Measurements from ENCODE around the gene F5.
"Not testable (repeated sequence)": the region's sequence is repeated elsewhere in the genome, so short reads cannot be mapped to it uniquely, and the experiment has no call there.

Gene F5

DNA sequence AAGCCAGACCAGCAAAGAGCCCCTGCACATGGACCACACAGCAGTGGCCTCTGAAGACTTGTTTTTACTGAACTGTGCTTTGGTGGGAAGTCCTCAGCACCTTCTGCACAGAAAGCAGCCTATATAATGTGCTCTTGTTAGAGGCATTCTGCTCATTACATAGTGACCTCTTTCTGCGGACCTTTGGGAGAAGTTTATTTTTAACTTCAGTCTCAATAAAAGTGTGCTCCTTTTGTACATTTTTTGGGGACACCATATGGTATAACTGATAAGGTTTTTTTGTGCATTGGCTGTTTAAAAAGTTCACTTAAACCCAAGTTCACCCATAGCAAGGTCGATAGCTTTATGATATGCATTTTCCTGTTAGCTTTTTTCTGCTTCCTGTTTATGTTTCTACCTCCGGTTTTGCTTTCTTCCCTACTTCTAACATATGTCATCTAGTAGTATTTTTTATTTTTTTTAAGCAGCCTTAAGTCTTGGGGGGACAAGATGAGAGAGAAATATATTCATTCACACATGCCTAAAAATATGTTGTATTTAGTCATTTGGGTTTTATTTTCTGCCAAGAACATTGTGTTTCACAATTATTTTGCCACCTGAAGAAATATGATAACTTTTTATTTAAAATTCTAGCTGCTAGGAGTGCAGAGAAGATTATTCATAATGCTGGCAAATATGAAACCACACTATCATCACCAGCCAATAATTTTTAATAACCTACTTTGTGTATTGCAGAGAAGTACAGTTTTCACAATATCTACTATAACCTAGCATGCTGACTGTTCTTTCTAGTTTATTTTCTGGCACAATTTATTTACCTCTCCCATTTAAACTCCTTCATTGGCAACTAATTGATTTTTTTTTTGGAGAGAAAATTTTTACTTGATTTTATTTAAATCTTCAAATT, 77.6 kb downstream of the F5 start:
- no peak for DNase-seq

DNA sequence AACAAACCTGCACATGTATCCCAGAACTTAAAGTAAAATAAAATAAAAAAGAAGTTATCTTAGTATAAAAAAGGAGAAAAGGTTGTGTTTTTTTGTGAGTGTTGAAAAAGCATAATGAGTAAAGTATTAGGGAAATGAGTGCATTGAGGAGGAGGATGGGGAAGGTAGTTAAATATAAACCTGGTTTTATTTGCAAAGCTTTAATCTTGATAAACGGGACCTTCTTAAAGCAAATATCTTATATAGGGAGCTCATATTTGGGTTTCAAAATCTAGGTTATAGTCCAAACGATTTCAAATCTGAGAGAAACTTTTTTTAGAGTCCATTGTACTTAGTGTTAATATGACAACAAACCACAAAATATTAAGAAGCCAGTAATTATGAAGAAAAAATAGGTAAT, 78.9 kb downstream of the F5 start:
- no peak for DNase-seq

DNA sequence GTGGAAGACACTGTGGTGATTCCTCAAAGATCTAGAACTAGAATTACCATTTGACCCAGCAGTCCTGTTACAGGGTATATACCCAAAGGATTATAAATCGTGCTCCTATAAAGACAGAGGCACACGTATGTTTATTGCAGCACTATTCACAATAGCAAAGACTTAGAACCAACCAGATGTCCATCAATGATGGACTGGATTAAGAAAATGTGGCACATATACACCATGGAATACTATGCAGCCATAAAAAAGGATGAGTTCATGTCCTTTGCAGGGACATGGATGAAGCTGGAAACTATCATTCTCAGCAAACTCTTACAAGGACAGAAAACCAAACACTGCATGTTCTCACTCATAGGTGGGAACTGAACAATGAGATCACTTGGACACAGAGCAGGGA, 82.7 kb downstream of the F5 start:
- DNase-seq = not testable (repeated sequence)

DNA sequence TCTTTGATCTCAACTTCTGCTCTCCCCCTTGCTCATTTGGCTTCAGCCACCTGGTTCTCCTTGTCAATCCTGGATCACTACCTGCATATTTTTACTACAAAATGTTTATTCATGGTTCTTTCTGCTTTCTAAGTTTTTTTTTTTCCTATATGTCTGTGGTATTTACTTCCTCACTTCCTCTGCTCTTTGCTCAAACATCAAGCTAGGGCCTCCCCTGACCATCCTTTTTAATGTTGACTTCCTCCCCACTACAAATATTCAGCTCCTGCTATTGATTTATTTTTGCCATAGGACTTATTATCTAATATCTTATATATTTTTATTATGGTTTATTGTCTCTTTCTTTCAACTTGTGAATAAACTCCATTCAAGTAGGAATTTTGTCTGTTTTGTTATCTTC, 86.5 kb downstream of the F5 start:
- no peak for DNase-seq

DNA sequence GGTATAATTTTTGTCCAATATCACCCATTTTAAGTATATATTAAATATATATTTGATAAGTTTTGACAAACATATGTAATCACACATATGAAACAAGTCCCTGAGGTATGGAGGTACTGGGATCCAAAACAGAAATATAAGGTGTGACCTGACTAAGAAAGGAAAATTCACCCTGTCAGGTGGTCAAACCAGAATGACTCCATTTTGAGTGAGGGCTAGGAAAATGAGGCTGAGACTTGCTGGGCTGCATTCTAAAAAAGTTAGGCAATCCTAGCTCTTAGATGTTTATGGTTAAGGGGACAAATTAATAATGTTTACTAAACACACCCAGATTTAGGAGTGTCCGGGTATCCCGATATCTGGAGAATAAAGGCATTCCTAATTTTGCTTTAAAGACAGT, 89.0 kb downstream of the F5 start:
- DNase-seq = no peak

DNA sequence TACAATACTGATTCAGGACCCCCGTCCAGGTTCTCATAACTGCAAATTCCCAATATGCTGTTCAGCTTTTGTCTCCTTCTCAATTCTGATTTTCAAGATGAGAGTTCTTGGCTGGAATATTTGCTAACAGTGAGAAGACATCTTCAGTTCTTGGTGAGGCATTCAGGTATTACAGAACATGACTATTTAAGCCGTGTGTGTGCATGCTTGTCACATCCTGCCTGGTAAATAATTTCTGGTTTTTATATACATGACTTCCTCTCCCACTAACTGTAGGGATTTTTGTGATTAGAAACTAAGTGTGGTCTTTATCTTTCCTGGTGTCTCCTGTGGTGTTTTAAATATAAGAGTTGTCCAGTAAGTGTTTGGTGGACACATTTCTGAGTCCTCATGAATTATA, 90.4 kb downstream of the F5 start:
- no peak for DNase-seq

DNA sequence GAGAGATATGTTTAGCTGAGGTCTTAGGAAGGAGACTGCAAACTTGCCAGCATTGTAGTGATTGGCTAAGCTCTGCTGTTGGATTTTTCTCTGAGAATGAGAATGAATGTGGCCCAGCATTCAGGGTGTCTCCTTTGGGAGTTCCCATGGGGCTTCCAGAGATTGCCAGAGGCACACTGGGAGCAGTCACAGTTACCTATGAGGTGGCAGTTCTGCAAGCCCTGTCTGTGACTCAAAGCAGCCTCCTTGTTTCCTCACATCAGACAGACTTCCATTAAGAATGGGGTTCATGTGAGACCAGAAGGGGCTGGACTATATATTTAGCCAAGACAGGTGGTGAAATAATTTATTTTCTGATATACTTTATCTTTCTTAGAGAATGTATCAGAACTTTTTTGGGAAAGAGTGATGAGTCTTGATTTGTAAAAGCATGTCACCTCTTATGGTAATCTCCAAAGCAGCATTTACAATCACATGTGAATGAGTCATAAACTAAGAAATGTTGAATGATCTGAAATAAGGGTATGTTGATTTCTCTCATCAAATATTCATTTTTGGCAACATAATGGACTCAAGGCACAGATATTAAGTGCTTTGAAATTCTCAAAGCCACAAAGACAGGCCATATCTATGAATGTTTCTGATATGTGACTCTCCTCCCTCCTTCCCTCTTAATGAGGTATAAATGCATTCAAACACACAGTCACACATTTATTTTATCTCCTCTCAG, 91.1 kb downstream of the F5 start:
- DNase-seq = no peak

DNA sequence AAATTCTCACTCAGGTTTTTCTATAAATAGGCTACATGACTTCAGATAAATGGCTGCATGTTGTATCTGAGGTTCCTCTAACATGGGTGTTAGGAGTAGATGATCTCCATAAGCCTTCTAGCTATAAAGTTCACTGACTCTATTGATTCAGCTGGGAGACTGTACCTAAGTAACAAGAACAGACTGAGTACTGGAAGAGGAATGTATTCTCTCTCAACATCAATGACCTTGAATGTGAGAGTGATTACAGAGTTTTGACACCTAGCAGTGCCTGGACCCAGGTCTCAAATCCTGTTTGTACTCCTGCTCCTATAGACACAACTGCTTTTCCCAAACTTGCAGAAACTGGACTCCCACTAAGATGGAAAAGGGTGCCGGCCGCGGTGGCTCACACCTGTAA, 91.9 kb downstream of the F5 start:
- no peak for DNase-seq

DNA sequence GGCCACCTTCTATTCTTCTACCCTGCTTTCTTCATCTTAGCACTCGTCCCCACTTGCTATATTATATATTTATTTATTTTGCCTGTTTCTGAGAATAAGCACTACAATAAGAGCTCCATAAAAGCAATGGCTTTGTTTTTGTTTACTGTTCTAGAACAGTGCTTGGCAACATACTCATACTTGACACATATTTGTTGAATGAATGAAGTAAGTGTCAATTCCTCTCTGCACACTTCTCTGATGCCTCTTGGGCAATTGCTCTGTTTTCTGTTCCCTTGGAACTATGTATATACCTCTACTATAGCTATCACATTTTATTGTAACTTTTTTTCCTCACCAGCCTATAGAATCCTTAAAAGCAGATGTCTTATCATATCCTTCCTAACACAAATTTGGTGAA, 93.0 kb downstream of the F5 start:
- DNase-seq = no peak

DNA sequence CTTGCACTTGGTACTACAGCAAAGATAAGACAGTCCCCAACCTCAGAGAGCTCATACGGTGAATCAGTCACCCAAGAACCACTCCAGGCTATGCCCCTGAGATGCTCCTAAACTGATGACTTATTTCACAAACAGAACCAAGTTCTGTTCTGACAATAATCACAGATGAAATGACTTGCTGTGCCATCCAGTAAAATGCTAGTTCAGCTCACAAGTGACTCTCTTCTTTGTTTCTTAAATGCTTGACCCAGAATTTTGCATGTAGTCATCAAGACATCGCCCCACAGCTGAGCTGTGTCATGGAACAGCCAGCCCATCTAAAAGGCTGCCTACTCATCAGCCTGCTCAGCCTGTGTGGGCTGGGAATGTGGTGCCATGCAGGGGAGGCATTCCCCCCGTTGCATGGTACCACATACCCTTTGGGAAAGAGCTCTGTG, 94.4 kb downstream of the F5 start:
- DNase-seq = no peak

DNA sequence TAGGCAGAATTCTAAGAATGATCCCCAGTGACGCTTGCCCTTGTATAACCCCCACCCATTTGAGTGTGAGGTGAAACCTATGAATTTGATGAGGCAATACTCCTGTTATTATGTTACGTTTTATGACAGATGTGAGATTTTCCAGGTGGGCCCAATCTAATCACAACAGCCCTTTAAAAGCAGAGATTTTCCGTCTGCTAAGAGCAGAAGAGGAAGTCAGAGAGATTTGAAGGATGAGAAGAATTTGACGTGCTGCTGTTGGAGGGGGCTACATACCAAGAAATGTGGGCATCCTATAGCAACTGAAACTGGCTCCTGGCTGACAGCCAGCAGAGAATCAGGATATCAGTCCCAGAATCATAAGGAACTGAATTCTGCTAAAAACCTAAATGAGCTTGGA, 98.1 kb downstream of the F5 start:
- DNase-seq = no peak

DNA sequence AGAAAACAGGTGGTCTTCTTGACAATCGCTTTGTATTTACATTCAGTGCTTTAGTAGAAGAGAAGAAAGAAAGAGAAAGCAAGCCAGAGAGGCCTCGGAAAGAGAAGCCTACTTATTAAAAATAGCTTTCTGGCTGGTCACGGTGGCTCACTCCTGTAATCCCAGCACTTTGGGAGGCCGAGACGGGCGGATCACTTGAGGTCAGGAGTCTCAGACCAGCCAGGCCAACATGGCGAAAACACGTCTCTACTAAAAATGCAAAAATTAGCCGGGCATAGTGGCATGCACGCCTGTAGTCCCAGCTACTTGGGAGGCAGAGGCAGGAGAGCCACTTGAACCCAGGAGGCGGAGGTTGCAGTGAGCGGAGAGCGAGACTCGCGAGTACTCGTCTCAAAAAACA, 98.7 kb downstream of the F5 start:
- no peak for DNase-seq

DNA sequence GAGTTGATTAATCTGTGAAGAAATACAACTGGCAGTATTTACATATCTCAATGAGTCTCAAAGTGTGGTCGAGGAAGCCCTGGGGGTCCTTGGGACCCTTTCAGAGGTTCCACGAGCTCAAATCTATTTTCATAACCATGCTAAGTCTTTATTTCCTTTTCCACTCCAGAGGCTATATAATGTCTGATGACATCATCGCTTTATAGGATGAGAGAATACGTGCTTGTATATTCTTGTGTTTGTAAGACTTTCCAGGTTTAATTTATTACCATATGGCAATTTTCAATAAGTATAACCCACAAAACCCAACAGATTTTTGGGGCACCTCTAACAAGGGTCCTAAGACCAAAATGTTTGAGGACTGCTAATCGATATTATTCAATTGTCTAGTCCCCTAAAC, 99.1 kb downstream of the F5 start:
- no peak for DNase-seq

DNA sequence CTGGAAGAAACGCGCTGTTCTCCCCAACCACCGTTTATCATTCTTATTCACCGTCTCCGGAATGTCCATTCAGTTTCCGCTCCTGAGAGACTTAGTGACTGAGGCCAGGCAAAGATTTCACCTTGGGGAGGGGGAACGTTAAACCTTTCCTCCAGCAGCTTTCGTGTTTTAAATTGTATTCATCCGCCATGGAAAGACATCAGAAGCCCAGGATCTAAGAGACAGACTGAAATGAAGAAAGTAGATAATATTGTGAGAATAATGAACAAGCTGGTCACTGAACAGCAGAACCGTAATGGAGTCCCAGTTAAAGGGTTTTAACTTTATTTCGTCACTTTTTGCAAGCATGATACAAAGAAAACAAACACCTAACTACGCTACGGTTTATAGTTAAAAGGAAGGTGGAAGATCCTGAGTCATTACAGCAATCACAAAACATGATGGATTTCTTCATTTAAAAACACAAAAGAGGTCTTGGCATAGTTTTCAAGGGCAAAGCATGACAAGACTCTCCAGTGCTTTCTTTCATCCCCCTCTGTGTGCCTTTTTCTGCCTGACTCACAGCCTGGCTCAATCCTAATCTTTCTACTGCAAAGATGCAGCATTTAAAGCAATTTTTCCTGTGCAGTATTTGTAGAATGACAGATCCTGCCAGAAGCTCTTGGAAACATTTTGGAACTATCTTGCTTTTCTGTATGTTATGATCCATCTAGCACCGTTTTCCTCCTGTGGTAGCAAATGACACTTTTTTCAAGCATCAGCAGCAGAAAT, 99.8 kb downstream of the F5 start:
- DNase-seq = no peak

DNA sequence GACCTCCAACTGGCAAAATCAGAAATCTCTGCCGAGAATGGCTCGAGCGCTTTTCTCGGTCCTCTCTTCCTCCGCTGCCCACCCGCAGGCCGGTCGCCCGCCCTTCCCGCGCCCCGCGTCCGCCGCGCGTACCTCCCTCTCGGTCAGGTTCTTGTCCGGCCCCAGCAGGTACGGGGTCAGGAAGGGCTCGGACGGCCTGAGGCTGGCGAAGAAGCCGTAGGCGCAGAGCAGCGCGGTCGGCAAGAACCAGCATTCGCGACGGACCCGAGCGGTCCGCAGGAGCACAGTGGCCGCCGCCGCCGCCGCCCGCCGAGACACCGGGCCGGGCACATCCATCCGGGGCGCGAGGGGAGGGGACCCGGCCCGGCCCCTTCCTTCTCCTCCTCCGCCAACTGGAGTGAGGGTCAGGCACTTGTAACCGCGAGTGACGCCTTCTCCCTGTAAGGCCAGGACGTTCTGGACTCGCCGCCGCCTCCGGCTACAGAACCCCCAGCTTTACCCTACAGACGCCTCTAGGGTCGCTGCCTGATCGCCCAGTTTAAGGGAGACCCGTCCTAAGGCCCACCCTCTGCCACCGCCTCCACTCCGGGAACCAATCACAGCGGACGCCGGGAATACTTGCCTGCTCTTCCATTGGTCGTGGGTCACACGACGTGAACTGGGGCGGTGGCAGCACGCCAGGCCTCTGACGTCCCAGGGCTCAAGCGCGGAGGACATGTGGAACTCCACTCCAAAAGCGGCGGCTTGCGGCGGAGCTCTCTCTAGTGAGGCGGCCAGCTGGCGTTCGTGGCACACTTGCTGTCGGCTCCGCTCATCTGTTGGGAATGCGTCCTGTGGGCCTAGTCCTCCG, 100.6 kb downstream of the F5 start, which contains the start of gene SLC19A2:
Gene SLC19A2, minus strand, starts transcription at position 514 of the 850 bp plus-strand sequence. Its CDS starts 178 bp downstream, at position 336.
- DNase-seq = peak; percentile 91 to 93

DNA sequence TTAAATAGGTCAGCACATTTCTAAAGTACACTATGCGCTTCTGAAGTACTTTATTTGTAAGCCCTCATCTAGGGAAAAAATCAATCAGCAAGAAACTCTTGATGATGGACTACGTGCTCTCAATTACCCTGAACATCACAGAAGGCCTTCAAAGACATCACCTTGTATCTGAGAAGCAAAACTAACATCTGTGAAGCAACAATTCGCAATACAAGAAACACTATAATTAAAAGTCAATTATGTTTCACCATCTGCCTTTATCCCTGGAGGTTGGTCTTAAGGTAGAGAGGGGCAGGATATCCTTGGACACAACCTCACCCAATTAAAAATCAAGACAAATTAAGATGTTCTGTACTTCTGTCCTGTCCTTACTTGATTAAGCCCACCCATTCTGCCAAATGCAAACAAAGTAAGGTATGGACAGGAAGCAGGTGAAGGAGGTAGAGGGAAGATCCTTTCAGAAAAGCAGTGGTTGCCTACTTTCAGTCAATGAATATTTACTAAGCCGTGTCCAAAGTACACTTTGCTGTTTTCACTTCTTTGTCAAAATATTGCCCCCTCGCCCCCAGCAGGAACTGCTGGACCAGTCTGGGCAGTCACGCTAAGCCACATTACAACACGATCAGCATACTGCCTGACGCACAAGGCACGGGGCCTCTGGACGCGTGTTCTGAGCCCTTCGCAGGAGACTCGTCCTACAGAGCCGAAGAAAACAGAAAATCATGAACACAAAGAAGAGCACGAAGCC, 101.4 kb downstream of the F5 start:
- DNase-seq = peak; percentile 22 to 29

DNA sequence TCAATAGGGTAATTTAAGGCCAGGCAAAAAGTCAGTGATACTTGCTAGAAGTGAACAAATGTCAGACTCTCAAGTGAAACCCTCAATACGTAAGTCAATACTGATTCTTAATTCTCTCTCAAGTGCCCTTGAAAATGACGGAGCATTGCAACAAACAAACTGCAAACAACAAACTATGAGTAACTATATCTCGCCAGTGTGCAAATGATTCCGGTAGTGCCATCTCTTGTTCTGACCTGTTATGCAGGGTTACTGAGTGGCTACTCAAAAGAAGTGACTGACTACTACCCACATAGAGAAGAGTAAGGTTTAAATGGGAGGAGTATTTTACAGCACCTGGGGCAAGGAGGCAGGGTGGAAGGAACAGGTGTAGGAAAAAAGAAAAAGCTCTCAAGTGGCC, 102.2 kb downstream of the F5 start:
- no peak for DNase-seq

DNA sequence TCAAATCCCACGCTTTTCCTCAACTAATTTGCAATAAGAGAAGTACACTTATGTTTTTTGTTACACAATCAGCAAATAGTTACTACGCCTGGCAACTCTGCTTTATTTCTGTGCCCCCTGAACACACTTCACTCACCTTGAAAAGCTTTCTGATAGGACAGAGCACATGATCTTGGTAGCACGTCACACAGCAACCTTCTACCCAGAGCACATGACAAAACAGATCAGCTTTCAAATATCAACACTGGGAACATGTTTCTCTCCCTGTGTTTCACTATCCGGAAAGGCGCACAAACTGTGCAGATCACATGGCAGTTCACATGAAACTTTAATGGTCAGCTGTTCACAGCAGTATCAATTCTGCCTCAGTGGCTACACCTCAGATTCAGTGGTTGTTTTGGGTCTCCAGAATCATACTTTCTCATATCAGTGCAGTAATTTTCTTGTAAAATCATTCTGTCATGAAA, 102.7 kb downstream of the F5 start:
- DNase-seq = no peak

DNA sequence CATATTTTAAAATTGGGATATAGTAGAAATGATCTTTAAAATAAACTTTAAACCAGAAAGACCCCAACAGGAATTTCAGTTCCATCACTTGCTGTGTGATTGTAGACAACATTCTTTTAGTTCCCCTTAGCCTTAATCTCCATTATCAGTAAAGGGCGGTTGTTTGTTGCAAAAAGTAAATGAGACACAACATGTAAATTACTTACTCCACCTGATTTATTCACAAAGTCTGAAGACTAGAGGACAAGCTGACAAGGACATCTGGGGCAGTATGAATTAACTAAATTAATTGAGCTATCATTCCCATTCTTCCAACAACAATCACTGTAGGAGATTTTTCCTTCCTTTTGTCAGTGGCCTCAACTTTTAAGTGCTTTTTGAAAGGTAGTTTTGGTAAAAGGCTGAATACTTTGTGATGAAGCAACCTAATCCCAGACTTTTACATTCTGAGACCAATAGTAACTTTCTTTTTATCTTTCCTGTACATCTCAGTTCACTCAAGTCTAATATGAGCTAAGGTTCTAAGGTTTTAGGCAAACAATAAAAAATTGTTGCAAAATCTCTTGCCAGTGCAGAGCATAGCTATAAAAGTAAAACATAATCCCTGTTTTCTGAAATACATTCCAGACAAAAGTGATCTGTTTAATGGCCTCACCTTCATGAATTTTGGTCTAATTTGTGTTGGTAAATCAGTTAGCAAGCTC, 106.8 kb downstream of the F5 start:
- DNase-seq = no peak

DNA sequence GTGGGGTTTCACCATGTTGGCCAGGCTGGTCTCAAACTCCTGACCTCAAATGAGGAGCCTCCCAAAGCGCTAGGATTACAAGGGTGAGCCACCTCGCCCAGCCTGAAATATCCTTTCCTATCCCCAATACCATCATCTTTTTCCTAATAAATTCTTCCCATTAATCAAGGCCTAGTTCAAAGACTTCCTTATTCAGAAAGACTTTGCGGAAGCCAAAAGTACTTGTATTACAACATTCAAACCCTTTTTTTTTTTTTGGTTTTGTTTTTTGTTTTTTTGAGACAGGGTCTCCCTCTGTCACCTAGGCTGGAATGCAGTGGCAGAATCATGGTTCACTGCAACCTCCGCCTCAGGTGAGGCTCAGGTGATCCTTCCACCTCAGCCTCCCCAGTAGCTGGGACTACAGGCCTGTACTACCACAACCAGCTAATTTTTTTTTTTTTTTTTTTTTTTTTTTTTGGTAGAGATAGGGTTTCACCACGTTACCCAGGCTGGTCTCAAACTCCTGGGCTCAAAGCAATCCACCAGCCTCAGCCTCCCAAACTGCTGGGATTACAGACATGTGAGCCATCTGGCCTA, 108.1 kb downstream of the F5 start:
- DNase-seq = no peak
